Neural crest cell (in vitro differentiated cells): ENCODE results near the gene SPTBN2. TPM values are rescaled to one million over a fixed set of nuclear protein-coding genes. Genes with fewer than 3 reads are reported as not detected.

Source experiments
- DNase-seq: peaks from one replicate; pipeline ENCODE4 v3.0.0; 2021; ENCODE audit warnings: low read depth, mixed read lengths, low spot score
- H3K27ac Mint-ChIP-seq: one replicate; pipeline ENCODE4 v1.8.0; 2021; ENCODE audit warnings: mild to moderate bottlenecking, mixed read lengths; ENCODE audit not compliant: unreplicated experiment
- H3K27me3 Mint-ChIP-seq: 2 replicates; pipeline ENCODE4 v1.8.0; 2021; ENCODE audit warnings: low read depth, mild to moderate bottlenecking, mixed read lengths
- H3K36me3 Mint-ChIP-seq: 2 replicates; pipeline ENCODE4 v1.8.0; 2021; ENCODE audit warnings: low read depth, mild to moderate bottlenecking, mixed read lengths
- H3K4me1 Mint-ChIP-seq: 2 replicates; pipeline ENCODE4 v1.8.0; 2021; ENCODE audit warnings: mixed read lengths
- H3K4me3 Mint-ChIP-seq: one replicate; pipeline ENCODE4 v1.8.0; 2021; ENCODE audit warnings: mild to moderate bottlenecking, mixed read lengths
- H3K9me3 Mint-ChIP-seq: 2 replicates; pipeline ENCODE4 v1.8.0; 2021; ENCODE audit warnings: mixed read lengths
- CTCF ChIP-seq: fragments of 200-600 bp; sonication (generic); conservative IDR thresholded peaks from 2 replicates; pipeline ENCODE4 v1.5.0; 2021; ENCODE audit warnings: antibody characterized with exemption, mild to moderate bottlenecking
- total RNA-seq: library from RNA; stranded (reverse); gene quantifications from 2 replicates; pipeline ENCODE4 v1.2.1, GENCODE V29; 2021

Gene SPTBN2
- total RNA-seq, 1 donor from 2014 or later: 43.6 TPM

GRCh38 chr11:66744485-66745355 lies 15.7 kb upstream of the SPTBN2 start:
- H3K36me3 Mint-ChIP-seq: no peaks in the 10 kb centered on the region
- DNase-seq: peak; percentile 80
- peaks cover 13% of the 10 kb centered on the region for H3K4me1 Mint-ChIP-seq
- no peaks in the 10 kb centered on the region for H3K27me3 Mint-ChIP-seq
- H3K27ac Mint-ChIP-seq: peak overlapping the region; percentile 92
- no peaks in the 10 kb centered on the region for H3K9me3 Mint-ChIP-seq
- no peak for TF ChIP-seq CTCF
- peak overlapping the region; percentile 96 for H3K4me3 Mint-ChIP-seq

- no peaks in the 10 kb centered on the region for H3K9me3 Mint-ChIP-seq
- no peaks in the 10 kb centered on the region for H3K27me3 Mint-ChIP-seq
- no peak overlapping the region for H3K27ac Mint-ChIP-seq
- DNase-seq: no peak
- H3K4me1 Mint-ChIP-seq: peaks cover 11% of the 10 kb centered on the region
- peak overlapping the region; percentile 89 for H3K4me3 Mint-ChIP-seq
- H3K36me3 Mint-ChIP-seq: no peaks in the 10 kb centered on the region
- TF ChIP-seq CTCF: no peak
Measured at GRCh38 chr11:66743271-66743968, 14.4 kb upstream of the SPTBN2 start.

- no peak for TF ChIP-seq CTCF
- peaks cover 4% of the 10 kb centered on the region for H3K4me1 Mint-ChIP-seq
- no peak overlapping the region for H3K27ac Mint-ChIP-seq
- peak overlapping the region; percentile 89 for H3K4me3 Mint-ChIP-seq
- H3K36me3 Mint-ChIP-seq: no peaks in the 10 kb centered on the region
- DNase-seq: no peak
- H3K9me3 Mint-ChIP-seq: no peaks in the 10 kb centered on the region
- no peaks in the 10 kb centered on the region for H3K27me3 Mint-ChIP-seq
Measured at GRCh38 chr11:66741153-66741552, 12.1 kb upstream of the SPTBN2 start.

GRCh38 chr11:66739983-66740382 lies 11.0 kb upstream of the SPTBN2 start:
- DNase-seq: no peak
- no peak for TF ChIP-seq CTCF
- peak overlapping the region; percentile 22 for H3K4me3 Mint-ChIP-seq
- no peaks in the 10 kb centered on the region for H3K9me3 Mint-ChIP-seq
- no peak overlapping the region for H3K27ac Mint-ChIP-seq
- H3K27me3 Mint-ChIP-seq: peaks cover 5% of the 10 kb centered on the region
- H3K36me3 Mint-ChIP-seq: no peaks in the 10 kb centered on the region
- no peaks in the 10 kb centered on the region for H3K4me1 Mint-ChIP-seq

GRCh38 chr11:66734215-66734614 lies 5.2 kb upstream of the SPTBN2 start:
- H3K9me3 Mint-ChIP-seq: no peaks in the 10 kb centered on the region

More at GRCh38 chr11:66734215-66734614, 5.2 kb upstream of the SPTBN2 start:
- no peaks in the 10 kb centered on the region for H3K4me1 Mint-ChIP-seq
- no peak for TF ChIP-seq CTCF
- peaks cover 40% of the 10 kb centered on the region for H3K27me3 Mint-ChIP-seq
- no peaks in the 10 kb centered on the region for H3K36me3 Mint-ChIP-seq
- no peak overlapping the region for H3K4me3 Mint-ChIP-seq
- DNase-seq: no peak
- no peak overlapping the region for H3K27ac Mint-ChIP-seq
